Measurements from ENCODE around the gene PPP1R3A. TPM values are rescaled to one million over a fixed set of nuclear protein-coding genes. Genes with fewer than 3 reads are reported as not detected.

PPP1R3A gene, protein sequence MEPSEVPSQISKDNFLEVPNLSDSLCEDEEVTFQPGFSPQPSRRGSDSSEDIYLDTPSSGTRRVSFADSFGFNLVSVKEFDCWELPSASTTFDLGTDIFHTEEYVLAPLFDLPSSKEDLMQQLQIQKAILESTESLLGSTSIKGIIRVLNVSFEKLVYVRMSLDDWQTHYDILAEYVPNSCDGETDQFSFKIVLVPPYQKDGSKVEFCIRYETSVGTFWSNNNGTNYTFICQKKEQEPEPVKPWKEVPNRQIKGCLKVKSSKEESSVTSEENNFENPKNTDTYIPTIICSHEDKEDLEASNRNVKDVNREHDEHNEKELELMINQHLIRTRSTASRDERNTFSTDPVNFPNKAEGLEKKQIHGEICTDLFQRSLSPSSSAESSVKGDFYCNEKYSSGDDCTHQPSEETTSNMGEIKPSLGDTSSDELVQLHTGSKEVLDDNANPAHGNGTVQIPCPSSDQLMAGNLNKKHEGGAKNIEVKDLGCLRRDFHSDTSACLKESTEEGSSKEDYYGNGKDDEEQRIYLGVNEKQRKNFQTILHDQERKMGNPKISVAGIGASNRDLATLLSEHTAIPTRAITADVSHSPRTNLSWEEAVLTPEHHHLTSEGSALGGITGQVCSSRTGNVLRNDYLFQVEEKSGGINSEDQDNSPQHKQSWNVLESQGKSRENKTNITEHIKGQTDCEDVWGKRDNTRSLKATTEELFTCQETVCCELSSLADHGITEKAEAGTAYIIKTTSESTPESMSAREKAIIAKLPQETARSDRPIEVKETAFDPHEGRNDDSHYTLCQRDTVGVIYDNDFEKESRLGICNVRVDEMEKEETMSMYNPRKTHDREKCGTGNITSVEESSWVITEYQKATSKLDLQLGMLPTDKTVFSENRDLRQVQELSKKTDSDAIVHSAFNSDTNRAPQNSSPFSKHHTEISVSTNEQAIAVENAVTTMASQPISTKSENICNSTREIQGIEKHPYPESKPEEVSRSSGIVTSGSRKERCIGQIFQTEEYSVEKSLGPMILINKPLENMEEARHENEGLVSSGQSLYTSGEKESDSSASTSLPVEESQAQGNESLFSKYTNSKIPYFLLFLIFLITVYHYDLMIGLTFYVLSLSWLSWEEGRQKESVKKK
- polyA plus RNA-seq (2013, experiment 1 of 2), result 0.03 TPM
- 0.03 TPM for polyA plus RNA-seq (2013, experiment 2 of 2)

GRCh38 chr7:113918946-113919345, at the start of gene PPP1R3A:
Gene PPP1R3A, minus strand, starts transcription at chr7:113919009. Its CDS starts 13 bp downstream, at chr7:113918996.
- H3K4ac ChIP-seq (ENCODE audit: low read depth in 1 of 2, low read length in 2 of 2), result no peak within 1 kb of the TSS
- H3K27me3 ChIP-seq (ENCODE audit: control insufficient read depth in 1 of 2, insufficient read depth in 1 of 2, low read length in 2 of 2), result no peaks in the 10 kb centered on the region
- no peaks in the 10 kb centered on the region for H3K9me3 ChIP-seq (ENCODE audit: control insufficient read depth, low read length)
- H3K23ac ChIP-seq (ENCODE audit: low read length in 2 of 2), result no peak within 1 kb of the TSS
- H3K36me3 ChIP-seq (ENCODE audit: control insufficient read depth in 1 of 2, insufficient read depth in 2 of 2, low read depth in 1 of 2, low read length in 2 of 2), result no peaks in the 10 kb centered on the region
- WGBS, result 50% methylated on average over 2 of the region's 2 CpGs
- no peak within 1 kb of the TSS for H3K4me2 ChIP-seq (ENCODE audit: low read length, poor library complexity, severe bottlenecking)
- no peak within 1 kb of the TSS for H4K8ac ChIP-seq (ENCODE audit: low read length)
- no peak within 1 kb of the TSS for H2BK120ac ChIP-seq (ENCODE audit: low read depth, low read length)
- no peak within 1 kb of the TSS for H2BK15ac ChIP-seq (ENCODE audit: low read depth, poor library complexity, severe bottlenecking)
- DNase-seq, result peak; percentile 4
- no peak within 1 kb of the TSS for H3K9ac ChIP-seq (ENCODE audit: low read length)
- H3K27ac ChIP-seq (ENCODE audit: low read length, poor library complexity, severe bottlenecking), result no peak within 1 kb of the TSS
- no peak within 1 kb of the TSS for H2BK5ac ChIP-seq (ENCODE audit: low read depth, low read length, poor library complexity, severe bottlenecking)
- H4K91ac ChIP-seq (ENCODE audit: low read length), result no peak within 1 kb of the TSS
- no peak within 1 kb of the TSS for H3K18ac ChIP-seq (ENCODE audit: low read depth in 1 of 2, low read length in 2 of 2)
- H2BK12ac ChIP-seq (ENCODE audit: low read length in 2 of 2), result no peak within 1 kb of the TSS
- no peaks in the 10 kb centered on the region for H3K79me1 ChIP-seq (replicated peaks; ENCODE audit: low read length, poor library complexity, severe bottlenecking)
- H2AFZ ChIP-seq (ENCODE audit: low read depth, low read length), result no peak within 1 kb of the TSS
- H3K4me1 ChIP-seq (ENCODE audit: control insufficient read depth, insufficient read depth, low read depth, low read length), result no peaks in the 10 kb centered on the region
- no peak within 1 kb of the TSS for H3K4me3 ChIP-seq (ENCODE audit: insufficient read depth in 1 of 2, low read depth in 1 of 2, low read length in 2 of 2)
- no peak within 1 kb of the TSS for H2AK5ac ChIP-seq (ENCODE audit: low read length, severe bottlenecking)
- H3K14ac ChIP-seq (ENCODE audit: low read length in 2 of 2), result no peak within 1 kb of the TSS

DNA sequence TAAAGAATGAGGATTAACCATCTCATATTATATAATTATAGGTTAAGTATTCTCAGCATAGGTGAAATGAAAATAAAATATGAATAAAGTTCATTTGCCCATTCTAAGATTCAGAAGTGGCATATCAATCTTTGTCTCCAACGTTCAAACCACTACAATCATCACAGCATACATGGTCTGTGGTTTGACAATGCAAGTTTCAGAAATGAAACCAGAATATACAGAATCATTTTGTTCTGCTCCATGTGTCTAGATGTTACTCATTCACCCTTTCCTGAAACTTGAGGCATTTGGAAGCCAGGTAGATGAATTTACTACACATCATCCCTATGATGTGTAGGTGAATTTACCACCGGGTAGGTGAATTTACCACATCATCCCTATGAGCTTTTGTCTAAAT, 44.5 kb upstream of the PPP1R3A start:
- H2BK12ac ChIP-seq (ENCODE audit: low read length in 2 of 2), result no peak overlapping the region
- H4K8ac ChIP-seq (ENCODE audit: low read length), result no peak overlapping the region
- no peaks in the 10 kb centered on the region for H3K4me1 ChIP-seq (ENCODE audit: control insufficient read depth, insufficient read depth, low read depth, low read length)
- H3K9me3 ChIP-seq (ENCODE audit: control insufficient read depth, low read length), result peaks cover 13% of the 10 kb centered on the region
- H3K27ac ChIP-seq (ENCODE audit: low read length, poor library complexity, severe bottlenecking), result no peak overlapping the region
- no peak overlapping the region for H3K4me3 ChIP-seq (ENCODE audit: insufficient read depth in 1 of 2, low read depth in 1 of 2, low read length in 2 of 2)
- no peak overlapping the region for H3K9ac ChIP-seq (ENCODE audit: low read length)
- H3K14ac ChIP-seq (ENCODE audit: low read length in 2 of 2), result no peak overlapping the region
- no peak overlapping the region for H2AFZ ChIP-seq (ENCODE audit: low read depth, low read length)
- no peaks in the 10 kb centered on the region for H3K27me3 ChIP-seq (ENCODE audit: control insufficient read depth in 1 of 2, insufficient read depth in 1 of 2, low read length in 2 of 2)
- no peak overlapping the region for H2BK15ac ChIP-seq (ENCODE audit: low read depth, poor library complexity, severe bottlenecking)
- H3K79me1 ChIP-seq (replicated peaks; ENCODE audit: low read length, poor library complexity, severe bottlenecking), result no peaks in the 10 kb centered on the region
- DNase-seq, result no peak
- no peaks in the 10 kb centered on the region for H3K36me3 ChIP-seq (ENCODE audit: control insufficient read depth in 1 of 2, insufficient read depth in 2 of 2, low read depth in 1 of 2, low read length in 2 of 2)
- WGBS, result 20% methylated on average over 1 of the region's 2 CpGs
- H3K4ac ChIP-seq (ENCODE audit: low read depth in 1 of 2, low read length in 2 of 2), result no peak overlapping the region
- no peak overlapping the region for H3K4me2 ChIP-seq (ENCODE audit: low read length, poor library complexity, severe bottlenecking)
- no peak overlapping the region for H3K18ac ChIP-seq (ENCODE audit: low read depth in 1 of 2, low read length in 2 of 2)
- no peak overlapping the region for H2AK5ac ChIP-seq (ENCODE audit: low read length, severe bottlenecking)
- H3K23ac ChIP-seq (ENCODE audit: low read length in 2 of 2), result no peak overlapping the region
- H2BK120ac ChIP-seq (ENCODE audit: low read depth, low read length), result no peak overlapping the region
- no peak overlapping the region for H4K91ac ChIP-seq (ENCODE audit: low read length)
- no peak overlapping the region for H2BK5ac ChIP-seq (ENCODE audit: low read depth, low read length, poor library complexity, severe bottlenecking)

DNA sequence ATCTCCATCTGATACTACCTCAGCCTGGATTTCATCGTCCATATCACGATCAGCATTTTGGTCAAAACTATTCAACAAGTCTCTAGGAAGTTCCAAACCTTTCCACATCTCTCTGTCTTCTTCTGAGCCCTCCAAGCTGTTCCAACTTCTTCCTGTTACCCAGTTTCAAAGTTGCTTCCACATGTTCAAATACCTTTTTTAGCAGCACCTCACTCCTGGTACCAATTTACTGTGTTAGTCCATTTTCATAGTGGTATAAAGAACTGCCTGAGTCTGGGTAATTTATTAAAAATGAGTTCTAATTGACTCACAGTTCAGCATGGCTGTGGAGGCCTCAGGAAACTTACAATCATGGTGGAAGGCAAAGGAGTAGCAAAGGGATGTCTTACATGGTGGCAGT, 41.1 kb upstream of the PPP1R3A start:
- Histone ChIP-seq H4K8ac (ENCODE audit: low read length) (no peak overlapping the region), H3K4me3 (ENCODE audit: insufficient read depth in 1 of 2, low read depth in 1 of 2, low read length in 2 of 2) (no peak overlapping the region), H3K79me1 (replicated peaks; ENCODE audit: low read length, poor library complexity, severe bottlenecking) (no peaks in the 10 kb centered on the region), H3K9me3 (ENCODE audit: control insufficient read depth, low read length) (peaks cover 37% of the 10 kb centered on the region), H3K18ac (ENCODE audit: low read depth in 1 of 2, low read length in 2 of 2) (no peak overlapping the region), H3K4ac (ENCODE audit: low read depth in 1 of 2, low read length in 2 of 2) (no peak overlapping the region), H3K4me1 (ENCODE audit: control insufficient read depth, insufficient read depth, low read depth, low read length) (no peaks in the 10 kb centered on the region), H3K27me3 (ENCODE audit: control insufficient read depth in 1 of 2, insufficient read depth in 1 of 2, low read length in 2 of 2) (no peaks in the 10 kb centered on the region), H3K36me3 (ENCODE audit: control insufficient read depth in 1 of 2, insufficient read depth in 2 of 2, low read depth in 1 of 2, low read length in 2 of 2) (no peaks in the 10 kb centered on the region), H2BK15ac (ENCODE audit: low read depth, poor library complexity, severe bottlenecking) (no peak overlapping the region), H3K4me2 (ENCODE audit: low read length, poor library complexity, severe bottlenecking) (no peak overlapping the region), H3K14ac (ENCODE audit: low read length in 2 of 2) (no peak overlapping the region), H3K27ac (ENCODE audit: low read length, poor library complexity, severe bottlenecking) (no peak overlapping the region), H2BK5ac (ENCODE audit: low read depth, low read length, poor library complexity, severe bottlenecking) (no peak overlapping the region), H3K23ac (ENCODE audit: low read length in 2 of 2) (no peak overlapping the region), H3K9ac (ENCODE audit: low read length) (no peak overlapping the region), H2AFZ (ENCODE audit: low read depth, low read length) (no peak overlapping the region), H2BK12ac (ENCODE audit: low read length in 2 of 2) (no peak overlapping the region), H2AK5ac (ENCODE audit: low read length, severe bottlenecking) (no peak overlapping the region), H2BK120ac (ENCODE audit: low read depth, low read length) (no peak overlapping the region), H4K91ac (ENCODE audit: low read length) (no peak overlapping the region)
- 60% methylated on average over 2 of the region's 2 CpGs for whole genome bisulfite sequencing
- no peak for DNase-seq

DNA sequence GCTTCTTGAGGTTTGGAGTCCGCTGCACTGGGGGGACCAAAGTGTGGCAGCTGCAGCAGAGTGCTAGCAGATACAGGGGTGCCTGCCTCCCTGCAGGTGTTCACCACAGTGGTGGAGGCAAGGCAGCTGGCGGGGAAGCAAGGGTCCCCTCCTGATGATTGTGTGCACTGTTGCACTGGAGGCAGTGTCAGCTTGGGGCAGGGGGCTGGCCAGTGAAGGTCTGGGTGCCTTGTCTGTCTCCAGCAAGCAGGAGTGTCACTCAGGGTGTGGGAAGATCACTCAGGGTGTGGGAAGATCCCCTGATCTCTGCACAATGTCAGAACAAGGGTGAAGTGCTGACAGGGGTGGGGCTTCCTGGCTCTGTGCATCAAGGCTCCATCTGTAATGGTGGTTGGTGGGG, 36.3 kb upstream of the PPP1R3A start:
- no peak overlapping the region for H3K4ac ChIP-seq (ENCODE audit: low read depth in 1 of 2, low read length in 2 of 2)
- no peaks in the 10 kb centered on the region for H3K27me3 ChIP-seq (ENCODE audit: control insufficient read depth in 1 of 2, insufficient read depth in 1 of 2, low read length in 2 of 2)
- no peak overlapping the region for H2AK5ac ChIP-seq (ENCODE audit: low read length, severe bottlenecking)
- H3K36me3 ChIP-seq (ENCODE audit: control insufficient read depth in 1 of 2, insufficient read depth in 2 of 2, low read depth in 1 of 2, low read length in 2 of 2), result no peaks in the 10 kb centered on the region
- no peak overlapping the region for H3K14ac ChIP-seq (ENCODE audit: low read length in 2 of 2)
- no peak overlapping the region for H4K91ac ChIP-seq (ENCODE audit: low read length)
- H3K4me2 ChIP-seq (ENCODE audit: low read length, poor library complexity, severe bottlenecking), result no peak overlapping the region
- H3K23ac ChIP-seq (ENCODE audit: low read length in 2 of 2), result no peak overlapping the region
- H3K4me1 ChIP-seq (ENCODE audit: control insufficient read depth, insufficient read depth, low read depth, low read length), result no peaks in the 10 kb centered on the region
- H3K9ac ChIP-seq (ENCODE audit: low read length), result no peak overlapping the region
- no peaks in the 10 kb centered on the region for H3K79me1 ChIP-seq (replicated peaks; ENCODE audit: low read length, poor library complexity, severe bottlenecking)
- H2BK5ac ChIP-seq (ENCODE audit: low read depth, low read length, poor library complexity, severe bottlenecking), result no peak overlapping the region
- no peak overlapping the region for H2BK12ac ChIP-seq (ENCODE audit: low read length in 2 of 2)
- no peak overlapping the region for H2AFZ ChIP-seq (ENCODE audit: low read depth, low read length)
- no peak overlapping the region for H3K18ac ChIP-seq (ENCODE audit: low read depth in 1 of 2, low read length in 2 of 2)
- peaks cover 70% of the 10 kb centered on the region for H3K9me3 ChIP-seq (ENCODE audit: control insufficient read depth, low read length)
- no peak overlapping the region for H2BK120ac ChIP-seq (ENCODE audit: low read depth, low read length)
- no peak overlapping the region for H3K4me3 ChIP-seq (ENCODE audit: insufficient read depth in 1 of 2, low read depth in 1 of 2, low read length in 2 of 2)
- DNase-seq, result no peak
- no peak overlapping the region for H3K27ac ChIP-seq (ENCODE audit: low read length, poor library complexity, severe bottlenecking)
- H4K8ac ChIP-seq (ENCODE audit: low read length), result no peak overlapping the region
- no peak overlapping the region for H2BK15ac ChIP-seq (ENCODE audit: low read depth, poor library complexity, severe bottlenecking)
- WGBS, result 66% methylated on average over 2 of the region's 2 CpGs
